Nucleus accumbens (tissue), 56 donors: Measurements from ENCODE around the gene LARP1.
"Not testable (repeated sequence)": the region's sequence is repeated elsewhere in the genome, so short reads cannot be mapped to it uniquely, and the experiment has no call there.

ENCODE experiments used
- DNase-seq, 56 donors: peaks; one replicate each; lab custom pipeline; 2025; lab: John Stamatoyannopoulos, UW

LARP1 gene

GRCh38 chr5:154734370-154735248 lies 20.6 kb upstream of the LARP1 start:
- no peak for DNase-seq

- DNase-seq = not testable (repeated sequence)
These were observed 19.8 kb upstream of the LARP1 start for GRCh38 chr5:154735362-154735761.

GRCh38 chr5:154736372-154736771 lies 18.8 kb upstream of the LARP1 start:
- not testable (repeated sequence) for DNase-seq

- DNase-seq = no peak
These were observed 17.4 kb upstream of the LARP1 start for GRCh38 chr5:154737667-154738320.

GRCh38 chr5:154740483-154740882 lies 14.7 kb upstream of the LARP1 start:
- peak in 31 of 56 donors; percentile 2 to 59 (median 18) for DNase-seq

GRCh38 chr5:154740957-154741356 lies 14.2 kb upstream of the LARP1 start:
- DNase-seq = peak in 27 of 56 donors; percentile 1 to 58 (median 18)

- no peak for DNase-seq
These were observed 13.8 kb upstream of the LARP1 start for GRCh38 chr5:154741415-154741814.

- DNase-seq = no peak
These were observed 11.4 kb upstream of the LARP1 start for GRCh38 chr5:154743812-154744211.

- DNase-seq = no peak
These were observed 9.8 kb upstream of the LARP1 start for GRCh38 chr5:154745349-154745748.

GRCh38 chr5:154749491-154749890 lies 5.7 kb upstream of the LARP1 start:
- DNase-seq = no peak

GRCh38 chr5:154750641-154751040 lies 4.5 kb upstream of the LARP1 start:
- not testable (repeated sequence) for DNase-seq

- no peak for DNase-seq
These were observed 3.3 kb upstream of the LARP1 start for GRCh38 chr5:154751854-154752253.

GRCh38 chr5:154753792-154754191 lies 1.4 kb upstream of the LARP1 start:
- DNase-seq = peak in 3 of 56 donors; percentile 19 to 35 (median 26)

GRCh38 chr5:154754460-154755360 lies 467 bp upstream of the LARP1 start:
- peak; percentile 58 to 99 (median 97) for DNase-seq

- peak in 23 of 56 donors; percentile 7 to 61 (median 39) for DNase-seq
These were observed 1.1 kb downstream of the LARP1 start for GRCh38 chr5:154756009-154756867.

- peak in 53 of 56 donors; percentile 14 to 82 (median 59) for DNase-seq
These were observed 2.0 kb downstream of the LARP1 start for GRCh38 chr5:154756868-154757813.

- DNase-seq = no peak
These were observed 2.7 kb downstream of the LARP1 start for GRCh38 chr5:154757814-154758406.

- no peak for DNase-seq
These were observed 3.3 kb downstream of the LARP1 start for GRCh38 chr5:154758493-154758892.
